HPDE6-E6E7 (cell line): ENCODE measurements around the gene ABHD17C.

ENCODE experiments used
- DNase-seq: peaks from one replicate; pipeline ENCODE4 v3.0.0; 2011; ENCODE audit warnings: missing footprints; ENCODE audit errors: extremely low spot score

The ABHD17C gene

GRCh38 chr15:80764535-80764934, 69.4 kb downstream of the ABHD17C start:
- no peak for DNase-seq

- DNase-seq: no peak
These were observed 71.2 kb downstream of the ABHD17C start for GRCh38 chr15:80766275-80766674.

GRCh38 chr15:80768158-80768557, 73.0 kb downstream of the ABHD17C start:
- no peak for DNase-seq

GRCh38 chr15:80769153-80769828, 74.2 kb downstream of the ABHD17C start:
- DNase-seq: no peak

- no peak for DNase-seq
These were observed 75.0 kb downstream of the ABHD17C start for GRCh38 chr15:80769829-80770705.

- DNase-seq: no peak
These were observed 78.0 kb downstream of the ABHD17C start for GRCh38 chr15:80773122-80773551.

- DNase-seq: no peak
These were observed 78.8 kb downstream of the ABHD17C start for GRCh38 chr15:80773792-80774352.

- no peak for DNase-seq
These were observed 79.4 kb downstream of the ABHD17C start for GRCh38 chr15:80774486-80774885.

- no peak for DNase-seq
These were observed 80.2 kb downstream of the ABHD17C start for GRCh38 chr15:80775338-80775737.

- DNase-seq: no peak
These were observed 81.4 kb downstream of the ABHD17C start for GRCh38 chr15:80776420-80777045.

GRCh38 chr15:80777137-80777536, 82.0 kb downstream of the ABHD17C start:
- peak; percentile 66 for DNase-seq

GRCh38 chr15:80777826-80778620, 82.9 kb downstream of the ABHD17C start:
- DNase-seq: peak; percentile 65

- no peak for DNase-seq
These were observed 83.5 kb downstream of the ABHD17C start for GRCh38 chr15:80778621-80778963.

GRCh38 chr15:80778964-80779657, 84.0 kb downstream of the ABHD17C start, which contains the start of gene CEMIP:
TSS of gene CEMIP (plus strand) at chr15:80779370. CDS start at chr15:80873880, 94,510 bp downstream.
- DNase-seq: peak; percentile 83

GRCh38 chr15:80779658-80780415, 84.7 kb downstream of the ABHD17C start:
- DNase-seq: peak; percentile 33

GRCh38 chr15:80780416-80781221, 85.5 kb downstream of the ABHD17C start:
- DNase-seq: peak; percentile 37

GRCh38 chr15:80783260-80783659, 88.2 kb downstream of the ABHD17C start:
- DNase-seq: no peak

GRCh38 chr15:80785335-80785734, 90.2 kb downstream of the ABHD17C start:
- DNase-seq: no peak

- DNase-seq: no peak
These were observed 90.8 kb downstream of the ABHD17C start for GRCh38 chr15:80785811-80786354.
